Measurements from ENCODE around the gene CYP3A7.
"Not testable (repeated sequence)": the region's sequence is repeated elsewhere in the genome, so short reads cannot be mapped to it uniquely, and the experiment has no call there.

The CYP3A7 gene

DNA sequence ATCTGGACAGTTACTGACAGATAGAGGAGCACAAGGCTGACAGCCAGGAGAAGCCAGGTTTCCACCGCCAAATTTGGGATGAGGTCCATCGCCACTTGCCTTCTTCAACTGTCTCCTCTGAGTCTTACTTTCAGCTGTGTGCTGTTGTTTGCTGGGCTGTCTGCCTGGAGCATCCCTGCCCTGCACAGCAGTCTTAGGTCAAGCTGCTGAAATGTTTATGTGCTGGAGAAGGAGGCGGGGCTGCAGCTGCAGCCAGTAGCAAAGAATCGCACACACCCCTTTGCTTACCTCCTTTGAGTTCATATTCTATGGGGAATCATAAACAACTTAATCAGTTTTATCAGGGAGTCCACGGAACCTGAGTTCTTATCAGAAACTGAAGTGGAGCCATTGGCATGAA, 35.0 kb downstream of the CYP3A7 start:
- DNase-seq (ENCODE audit: low read depth): no peak

- DNase-seq (ENCODE audit: low read depth): not testable (repeated sequence)
Measured at GRCh38 chr7:99698867-99699730, 35.9 kb downstream of the CYP3A7 start.

DNA sequence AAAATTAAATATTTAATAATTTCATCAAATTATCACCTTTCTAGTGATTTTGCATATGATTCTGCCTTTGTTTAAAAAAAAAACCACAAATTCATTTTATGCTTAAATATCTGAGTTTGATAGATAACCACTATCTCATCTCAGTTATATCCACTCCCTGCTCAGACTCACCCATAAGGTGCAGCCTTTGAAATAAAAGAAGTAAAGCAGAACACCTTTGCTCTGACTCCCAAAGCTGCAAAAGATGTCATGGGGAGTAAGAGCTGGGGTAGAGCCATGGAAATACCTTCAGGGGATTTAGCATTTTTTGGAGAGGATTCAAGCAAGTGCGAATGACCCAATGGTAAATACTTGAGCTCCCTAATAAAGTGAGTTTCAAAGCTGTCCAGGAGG, 40.1 kb downstream of the CYP3A7 start:
- DNase-seq (ENCODE audit: low read depth): no peak

DNA sequence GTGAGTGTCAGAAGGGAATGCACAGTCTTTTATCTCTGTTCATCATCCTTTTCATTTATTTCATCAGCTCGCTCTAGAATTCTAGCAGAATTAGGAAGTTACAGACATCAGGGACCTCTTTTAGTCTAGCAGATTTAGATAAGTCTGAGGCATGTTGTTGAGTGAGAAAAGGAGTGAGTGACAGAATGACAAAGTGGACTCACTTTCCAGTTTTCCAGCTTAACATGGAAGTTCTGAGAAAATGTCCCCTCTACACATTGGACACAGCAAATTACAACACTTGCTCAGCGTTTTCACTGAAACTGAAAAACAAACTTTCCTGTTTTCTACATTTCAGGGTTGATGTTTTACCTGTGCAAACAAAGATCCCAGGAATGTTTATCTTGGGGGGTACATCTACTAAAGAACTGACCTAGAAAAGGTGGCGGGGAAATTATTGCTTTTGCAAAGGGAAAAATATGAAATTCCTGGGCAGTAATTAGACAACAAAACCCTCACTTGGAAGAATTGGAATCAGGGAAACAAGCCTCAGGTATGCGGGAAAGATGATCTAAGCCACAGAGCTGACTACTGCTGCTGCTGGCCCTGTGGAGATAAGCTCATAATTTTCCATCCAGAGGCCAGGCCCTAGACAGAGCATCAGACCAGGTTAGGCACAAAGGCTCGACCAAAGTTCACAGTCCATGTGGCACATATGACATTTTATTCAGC, 40.6 kb downstream of the CYP3A7 start:
- DNase-seq (ENCODE audit: low read depth): no peak

- DNase-seq (ENCODE audit: low read depth): no peak
Measured at GRCh38 chr7:99693427-99694200, 41.4 kb downstream of the CYP3A7 start.

GRCh38 chr7:99693100-99693426, 41.9 kb downstream of the CYP3A7 start:
- DNase-seq (ENCODE audit: low read depth): no peak

DNA sequence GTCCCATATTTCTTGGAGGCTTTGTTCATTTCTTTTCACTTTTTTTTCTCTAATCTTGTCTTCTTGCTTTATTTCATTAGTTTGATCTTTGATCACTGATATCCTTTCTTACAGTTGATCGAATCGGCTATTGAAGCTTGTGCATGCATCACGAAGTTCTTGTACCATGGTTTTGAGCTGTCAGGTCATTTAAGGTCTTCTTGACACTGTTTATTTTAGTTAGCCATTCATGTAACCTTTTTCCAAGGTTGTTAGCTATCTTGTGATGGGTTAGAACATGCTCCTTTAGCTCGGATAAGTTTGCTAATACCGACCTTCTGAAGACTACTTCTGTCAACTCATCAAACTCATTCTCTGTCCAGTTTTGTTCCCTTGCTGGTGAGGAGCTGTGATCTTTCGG, 42.4 kb downstream of the CYP3A7 start:
- not testable (repeated sequence) for DNase-seq (ENCODE audit: low read depth)

DNA sequence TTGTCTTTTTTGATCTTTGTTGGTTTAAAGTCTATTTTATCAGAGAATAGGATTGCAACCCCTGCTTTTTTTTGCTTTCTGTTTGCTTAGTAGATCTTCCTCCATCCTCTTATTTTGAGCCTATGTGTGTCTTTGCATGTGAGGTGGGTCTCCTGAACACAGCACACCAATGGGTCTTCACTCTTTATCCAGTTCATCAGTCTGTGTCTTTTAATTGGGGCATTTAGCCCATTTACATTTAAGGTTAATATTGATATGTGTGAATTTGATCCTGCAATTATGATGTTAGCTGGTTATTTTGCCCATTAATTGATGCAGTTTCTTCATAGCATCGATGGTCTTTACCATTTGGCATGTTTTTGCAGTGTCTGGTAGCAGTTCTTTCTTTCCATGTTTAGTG, 43.3 kb downstream of the CYP3A7 start:
- not testable (repeated sequence) for DNase-seq (ENCODE audit: low read depth)

DNA sequence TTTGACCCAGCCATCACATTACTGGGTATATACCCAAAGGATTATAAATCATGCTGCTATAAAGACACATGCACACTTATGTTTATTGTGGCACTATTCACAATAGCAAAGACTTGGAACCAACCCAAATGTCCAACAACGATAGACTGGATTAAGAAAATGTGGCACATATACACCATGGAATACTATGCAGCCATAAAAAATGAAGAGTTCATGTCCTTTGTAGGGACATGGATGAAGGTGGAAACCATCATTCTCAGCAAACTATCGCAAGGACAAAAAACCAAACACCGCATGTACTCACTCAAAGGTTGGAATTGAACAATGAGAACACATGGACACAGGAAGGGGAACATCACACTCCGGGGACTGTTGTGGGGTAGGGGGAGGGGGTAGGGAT, 44.1 kb downstream of the CYP3A7 start:
- not testable (repeated sequence) for DNase-seq (ENCODE audit: low read depth)

- not testable (repeated sequence) for DNase-seq (ENCODE audit: low read depth)
Measured at GRCh38 chr7:99685871-99686608, 49.0 kb downstream of the CYP3A7 start.

GRCh38 chr7:99685129-99685758, 49.8 kb downstream of the CYP3A7 start:
- no peak for DNase-seq (ENCODE audit: low read depth)

- DNase-seq (ENCODE audit: low read depth): no peak
Measured at GRCh38 chr7:99679400-99680191, 55.4 kb downstream of the CYP3A7 start, which contains the start of gene CYP3A5. TSS of gene CYP3A5 (minus strand) at chr7:99679996. CDS start at chr7:99679896, 100 bp downstream.

DNA sequence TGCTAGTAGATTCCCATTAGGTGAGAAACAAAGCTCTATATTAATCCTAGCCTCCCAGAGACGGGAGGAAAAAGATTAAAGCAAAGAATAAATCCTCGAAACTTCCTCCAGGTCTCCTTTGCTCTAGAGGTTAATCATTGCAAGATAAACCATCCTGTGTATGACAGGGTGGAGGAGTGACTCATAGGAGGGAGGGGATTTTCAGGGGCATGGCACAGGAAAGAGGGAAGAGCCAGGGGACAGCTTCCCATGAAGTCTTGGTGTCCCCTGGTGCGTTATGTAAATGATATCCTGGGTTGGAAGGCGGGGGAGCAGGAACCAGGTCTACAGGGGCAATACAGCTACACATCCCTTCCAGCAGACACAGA, 56.0 kb downstream of the CYP3A7 start:
- DNase-seq (ENCODE audit: low read depth): no peak

DNA sequence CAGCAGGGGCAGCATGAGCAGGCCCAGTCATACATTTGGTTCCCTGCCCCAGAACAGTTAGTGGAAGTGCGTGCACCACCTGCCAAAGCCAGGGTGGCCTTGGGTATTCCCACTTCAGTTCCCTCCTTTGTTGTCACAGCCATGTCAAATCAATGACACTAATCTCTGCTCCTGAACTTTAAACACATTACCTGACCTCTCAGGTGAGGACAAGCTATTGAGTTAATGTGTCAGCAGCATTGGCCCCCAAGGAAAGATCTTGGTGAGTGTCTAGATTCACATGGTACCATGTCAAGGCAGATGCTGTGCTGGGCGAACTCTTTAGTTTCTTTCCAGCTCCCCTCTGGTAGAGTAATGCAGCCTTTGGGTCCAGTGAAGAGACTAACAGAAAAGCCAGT, 57.3 kb downstream of the CYP3A7 start:
- DNase-seq (ENCODE audit: low read depth): no peak

- no peak for DNase-seq (ENCODE audit: low read depth)
Measured at GRCh38 chr7:99677013-99677647, 57.9 kb downstream of the CYP3A7 start.

DNA sequence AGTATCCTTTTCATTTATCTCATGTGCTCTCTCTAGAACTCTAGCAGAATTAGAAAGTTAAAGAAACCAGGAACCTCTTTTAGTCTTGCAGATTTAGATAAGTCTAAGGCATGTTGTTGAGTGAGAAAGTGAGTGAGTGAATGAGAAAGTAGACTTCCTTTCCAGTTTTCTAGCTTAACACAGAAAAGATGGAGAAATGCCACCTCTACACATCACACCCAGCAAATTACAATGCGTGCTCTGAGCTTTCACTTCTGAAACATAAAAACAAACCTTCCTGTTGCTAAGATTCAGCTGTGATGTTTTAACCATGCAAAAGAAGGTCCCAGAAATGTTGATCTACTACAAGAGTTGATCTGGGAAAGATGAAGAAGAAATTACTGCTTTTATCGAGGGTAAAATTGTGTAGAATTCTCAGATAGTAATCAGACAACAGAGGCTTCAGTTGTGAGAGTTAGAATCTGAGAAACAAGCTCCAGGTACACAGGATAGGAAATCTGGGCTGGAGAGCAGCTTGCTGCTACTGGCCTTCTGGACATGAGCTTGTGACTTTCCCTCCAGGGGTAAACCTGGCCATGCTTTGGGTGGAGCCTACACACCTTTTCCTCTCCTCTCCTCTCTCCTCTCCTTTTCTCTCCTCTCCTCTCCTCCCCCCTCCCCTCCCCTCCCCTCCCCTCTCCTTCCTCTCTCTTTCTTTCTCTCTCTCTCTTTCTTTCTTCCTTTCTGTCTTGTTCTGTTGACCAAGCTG, 59.8 kb downstream of the CYP3A7 start:
- DNase-seq (ENCODE audit: low read depth): no peak

DNA sequence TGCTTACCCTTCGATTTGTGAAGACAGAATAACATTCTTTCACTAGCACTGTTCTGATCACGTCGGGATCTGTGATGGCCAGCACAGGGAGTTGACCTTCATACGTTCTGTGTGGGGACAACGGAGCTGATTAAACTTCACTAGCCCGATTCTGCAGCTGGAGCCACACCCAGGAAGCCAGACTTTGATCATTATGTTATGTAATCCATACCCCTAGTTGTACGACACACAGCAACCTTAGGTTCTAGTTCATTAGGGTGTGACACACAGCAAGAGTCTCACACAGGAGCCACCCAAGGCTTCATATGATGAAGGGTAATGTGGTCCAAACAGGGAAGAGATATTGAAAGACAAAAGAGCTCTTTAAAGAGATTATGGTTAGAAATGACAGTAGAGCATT, 62.4 kb downstream of the CYP3A7 start:
- no peak for DNase-seq (ENCODE audit: low read depth)

GRCh38 chr7:99669782-99670181, 65.2 kb downstream of the CYP3A7 start:
- no peak for DNase-seq (ENCODE audit: low read depth)

DNA sequence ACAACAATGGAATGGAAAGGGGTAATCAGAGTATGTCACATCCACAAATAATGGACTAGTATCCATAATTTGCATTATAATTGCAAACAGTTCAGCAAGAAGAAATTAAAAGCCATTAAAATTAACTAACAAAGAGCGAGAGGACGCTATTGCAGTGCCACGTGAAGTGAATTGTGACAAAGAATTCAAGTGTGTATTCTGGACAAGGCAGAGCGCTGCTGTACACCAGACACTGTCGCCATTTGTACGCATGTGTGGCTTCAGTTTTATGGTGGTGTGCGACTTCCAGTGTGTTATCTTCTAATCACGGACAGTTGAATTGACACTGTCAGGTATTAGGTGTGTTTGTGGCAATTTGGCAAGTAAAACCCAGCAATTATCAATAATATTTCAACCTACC, 66.5 kb downstream of the CYP3A7 start:
- DNase-seq (ENCODE audit: low read depth): no peak

- DNase-seq (ENCODE audit: low read depth): no peak
Measured at GRCh38 chr7:99667179-99667578, 67.8 kb downstream of the CYP3A7 start.

Measured in fibroblast of the conjunctiva (primary cell).